HG02981 (cell line): ENCODE results near the gene KCNIP2.
"Not testable (repeated sequence)": the region's sequence is repeated elsewhere in the genome, so short reads cannot be mapped to it uniquely, and the experiment has no call there.

Experiments used
- ATAC-seq: cut with Tn5 transposase; IDR thresholded peaks from one replicate; pipeline ENCODE4 v1.9.1; 2021; ENCODE audit warnings: mild to moderate bottlenecking, moderate library complexity; ENCODE audit not compliant: unreplicated experiment

Gene KCNIP2

DNA sequence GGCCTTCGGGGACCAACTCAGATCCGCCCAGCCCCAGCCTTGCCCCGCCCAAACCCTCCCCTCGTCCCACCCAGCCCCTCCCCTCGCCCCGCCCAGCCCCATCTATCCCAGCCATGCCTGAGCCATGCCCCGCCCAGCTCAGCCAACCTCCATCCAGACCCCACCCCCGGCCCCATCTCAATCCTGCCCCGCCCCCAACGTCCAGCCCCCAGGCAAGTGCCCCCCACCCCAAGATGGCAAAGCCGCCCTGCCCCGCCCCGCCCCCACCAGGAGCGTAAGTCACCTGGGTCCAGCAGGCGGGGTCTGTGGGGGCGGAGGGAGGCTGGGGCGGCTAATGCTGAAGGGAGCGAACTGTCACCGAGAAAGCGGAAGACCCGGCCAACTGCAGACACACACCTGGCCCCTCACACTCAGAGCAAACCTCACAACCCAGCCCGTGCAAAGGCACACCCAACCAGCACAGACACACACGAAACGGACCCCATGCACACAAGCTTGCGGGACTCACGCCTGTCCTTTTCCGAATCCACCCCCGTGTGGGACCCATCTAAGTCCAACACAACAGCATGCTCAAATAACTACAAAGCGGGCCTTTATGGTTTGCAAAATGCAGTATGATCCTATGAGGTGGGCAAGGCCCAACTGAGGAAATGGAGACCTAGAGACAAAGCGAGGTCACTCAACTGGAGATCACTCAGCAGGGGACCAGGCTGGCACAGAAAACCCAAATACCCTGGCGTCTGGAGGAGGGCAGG lies 13.9 kb downstream of the KCNIP2 start:
- peak; percentile 28 for ATAC-seq

DNA sequence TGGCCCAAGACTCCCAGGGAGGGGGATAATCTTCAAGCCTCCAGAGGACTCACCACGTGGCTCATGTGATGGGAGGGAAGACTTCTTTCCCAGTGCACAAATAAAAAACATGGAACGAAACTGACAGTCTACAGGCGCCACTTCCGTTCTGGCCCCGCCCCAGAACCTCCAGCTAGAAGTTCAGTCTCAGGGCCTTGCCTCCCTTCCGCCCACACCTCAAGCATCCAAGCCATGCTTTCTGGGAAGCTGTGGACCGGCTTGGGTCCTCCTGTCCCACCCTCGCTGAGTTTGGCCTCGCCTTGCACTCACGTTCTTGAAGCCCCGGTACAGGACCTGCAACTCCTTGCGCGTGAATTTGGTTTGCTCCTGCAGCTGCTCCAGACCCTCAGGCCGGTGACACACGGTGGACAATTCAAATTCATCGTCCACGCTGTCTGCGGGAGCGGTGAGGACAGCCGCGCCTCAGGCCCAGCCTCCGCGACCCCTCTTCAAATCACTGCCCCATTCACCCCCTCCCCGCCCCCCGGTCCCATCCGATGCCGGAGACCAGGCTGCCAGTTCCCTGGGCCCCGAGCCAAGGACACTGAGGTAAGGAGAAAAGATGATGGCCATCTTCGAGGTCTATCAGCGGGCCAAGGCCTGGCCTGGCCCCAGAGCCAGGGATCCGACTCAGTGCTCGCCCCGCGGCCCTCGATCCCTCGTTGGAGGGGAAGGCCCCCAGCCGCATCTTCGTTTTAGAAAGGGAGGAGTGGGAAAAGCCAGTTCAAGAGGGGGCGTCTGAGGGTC lies 14.6 kb downstream of the KCNIP2 start:
- no peak for ATAC-seq

DNA sequence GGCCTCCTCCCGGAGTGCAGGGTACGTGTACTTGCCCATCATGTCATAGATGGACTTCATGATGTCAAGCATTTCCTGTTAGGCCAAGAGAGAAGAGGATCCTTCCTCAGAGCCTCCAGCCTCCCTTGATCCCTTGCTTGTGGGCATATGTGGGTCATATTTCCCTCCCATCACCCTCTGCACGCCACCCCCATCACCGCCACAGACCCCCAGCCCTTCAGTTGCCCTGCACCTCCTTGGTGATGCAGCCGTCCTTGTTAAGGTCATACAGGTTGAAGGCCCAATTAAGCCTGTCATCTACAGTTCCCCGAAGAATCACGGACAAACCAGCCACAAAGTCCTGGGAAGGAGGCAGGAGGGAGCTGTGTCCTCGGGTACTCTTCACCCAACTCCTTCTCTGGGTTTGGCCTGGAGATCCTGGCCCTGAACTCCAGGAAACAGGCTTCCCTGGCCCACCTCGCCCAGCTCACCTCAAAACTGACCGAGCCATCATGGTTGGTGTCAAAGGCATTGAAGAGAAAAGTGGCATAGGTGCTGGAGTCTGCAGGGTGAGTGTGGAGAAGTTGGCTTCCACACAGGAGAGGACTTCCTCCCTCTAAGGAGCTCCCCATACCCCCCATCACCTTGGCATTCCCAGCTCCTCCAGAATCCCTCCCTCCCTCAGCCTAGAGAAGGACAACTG lies 15.5 kb downstream of the KCNIP2 start:
- ATAC-seq, result no peak

DNA sequence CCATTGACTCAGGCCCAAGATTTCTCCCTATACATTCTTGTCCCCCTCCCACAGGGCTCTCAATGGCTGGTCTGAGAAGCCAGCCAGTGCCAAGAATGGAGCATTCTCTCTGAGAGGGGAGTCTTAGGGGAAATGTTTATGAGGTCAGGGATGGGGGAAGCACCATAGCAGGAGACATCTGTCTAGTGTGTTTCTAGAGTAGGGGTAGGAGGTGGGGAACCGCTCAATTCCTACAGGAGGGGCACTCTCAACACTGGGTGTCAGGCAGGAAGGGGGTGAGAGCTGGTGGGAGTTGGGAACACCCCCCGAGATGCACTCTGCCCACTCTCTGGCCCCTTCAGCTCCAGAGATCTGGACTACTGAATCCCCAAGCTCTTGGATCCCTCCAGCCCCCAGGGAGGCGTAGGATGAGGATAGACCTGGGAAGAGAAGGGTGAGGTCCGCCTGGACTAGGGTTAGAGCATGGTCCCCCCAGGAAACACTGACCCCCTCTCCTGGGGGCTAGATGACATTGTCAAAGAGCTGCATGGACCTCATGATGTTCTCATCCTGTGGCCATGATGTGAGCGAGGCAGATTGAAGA lies 16.7 kb downstream of the KCNIP2 start:
- ATAC-seq, result no peak

DNA sequence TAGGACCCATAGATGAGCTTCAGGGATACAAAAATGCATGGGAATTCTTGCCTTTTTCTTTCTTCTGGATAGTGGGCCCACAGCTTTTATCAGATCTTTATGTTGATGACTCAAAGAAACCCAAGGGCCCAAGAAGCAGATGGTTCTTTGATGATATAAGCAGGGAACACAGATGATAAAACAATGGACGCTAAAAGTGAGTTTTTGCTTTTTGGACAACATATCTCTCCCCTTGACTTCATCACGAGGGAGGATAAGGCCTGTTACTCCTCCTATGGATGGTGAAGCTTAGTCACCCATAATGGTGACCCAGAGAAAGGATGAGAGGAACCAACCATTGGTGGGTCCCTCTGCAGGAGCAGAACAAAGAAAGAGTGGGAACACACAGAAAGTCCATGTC lies 18.9 kb downstream of the KCNIP2 start:
- ATAC-seq, result no peak

DNA sequence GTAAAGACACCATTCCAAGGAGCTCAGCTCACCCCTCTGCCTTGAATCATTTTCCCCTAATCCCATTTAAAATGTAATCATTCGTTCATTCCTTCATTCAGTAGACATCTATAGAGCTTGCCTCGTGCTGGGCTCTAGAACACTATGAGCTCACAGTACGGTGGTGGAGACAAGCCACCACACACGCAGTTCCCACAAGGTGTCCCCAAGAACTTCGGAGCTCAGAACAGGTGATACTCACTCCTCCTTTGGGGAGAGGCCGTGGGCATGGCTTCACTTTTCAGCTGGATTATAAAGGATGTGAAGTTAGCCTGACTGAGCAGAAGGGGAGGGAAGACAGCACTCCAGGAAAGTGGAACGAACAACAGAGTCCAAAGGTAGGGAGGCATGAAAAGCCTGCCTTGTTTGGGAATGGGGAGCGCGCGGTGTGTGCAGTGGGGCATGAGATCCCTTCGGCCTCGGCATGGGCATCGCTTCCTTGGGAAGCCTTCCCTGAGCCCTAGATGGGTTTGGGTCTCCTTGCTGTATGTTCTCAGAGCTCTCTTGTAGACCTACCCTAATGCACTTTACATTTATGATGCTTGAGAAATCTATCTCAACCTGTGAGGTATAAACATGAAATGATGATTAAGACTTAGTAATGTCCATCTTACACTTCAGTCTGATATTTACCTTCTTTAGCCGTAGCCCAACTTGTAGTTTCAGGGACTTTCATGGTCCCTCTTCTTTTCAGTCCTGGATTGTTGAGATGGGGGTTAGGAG lies 24.5 kb downstream of the KCNIP2 start:
- ATAC-seq, result peak; percentile 17

DNA sequence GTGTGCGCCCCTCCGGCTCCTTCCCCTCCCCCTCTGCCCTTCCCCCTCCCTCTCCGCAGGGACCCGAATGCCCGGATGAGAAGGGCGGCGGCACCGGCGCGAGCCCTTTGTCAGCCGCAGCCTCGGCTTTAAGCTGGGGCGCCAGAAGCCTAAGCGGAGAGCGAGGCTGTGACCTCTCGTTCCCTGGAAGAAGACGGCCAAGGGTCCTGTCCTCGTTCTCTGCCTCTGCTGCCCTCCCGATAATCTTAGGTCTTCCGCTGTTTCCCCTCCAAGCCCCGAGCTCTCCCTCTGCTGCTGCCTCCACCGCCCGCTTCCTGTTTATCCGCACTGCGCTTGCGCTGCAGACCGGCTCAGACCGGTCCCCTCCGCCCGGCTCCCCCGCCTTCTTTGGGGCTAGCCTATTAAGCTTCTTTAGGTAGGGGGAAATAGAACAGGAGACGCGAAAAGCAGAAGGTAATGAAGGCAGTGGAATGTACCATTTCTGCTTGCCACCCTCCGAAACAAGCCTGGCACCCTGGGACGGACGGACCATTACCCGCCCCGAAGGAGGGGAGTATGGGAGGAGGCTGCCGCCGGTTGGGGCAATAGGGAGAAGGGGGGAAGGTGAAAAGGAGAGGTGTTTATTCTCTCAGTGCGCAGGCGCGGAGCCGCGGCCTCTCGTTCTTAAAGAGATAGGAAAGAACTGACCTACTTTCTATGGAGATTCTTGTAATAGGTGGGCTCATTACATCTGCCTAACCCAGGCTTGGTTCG lies 25.3 kb downstream of the KCNIP2 start, which contains the start of gene OGA:
Gene OGA (minus strand): TSS at position 326 of the 753 bp plus-strand sequence. CDS start 422 bp downstream, outside the sequence.
- ATAC-seq, result peak; percentile 86

DNA sequence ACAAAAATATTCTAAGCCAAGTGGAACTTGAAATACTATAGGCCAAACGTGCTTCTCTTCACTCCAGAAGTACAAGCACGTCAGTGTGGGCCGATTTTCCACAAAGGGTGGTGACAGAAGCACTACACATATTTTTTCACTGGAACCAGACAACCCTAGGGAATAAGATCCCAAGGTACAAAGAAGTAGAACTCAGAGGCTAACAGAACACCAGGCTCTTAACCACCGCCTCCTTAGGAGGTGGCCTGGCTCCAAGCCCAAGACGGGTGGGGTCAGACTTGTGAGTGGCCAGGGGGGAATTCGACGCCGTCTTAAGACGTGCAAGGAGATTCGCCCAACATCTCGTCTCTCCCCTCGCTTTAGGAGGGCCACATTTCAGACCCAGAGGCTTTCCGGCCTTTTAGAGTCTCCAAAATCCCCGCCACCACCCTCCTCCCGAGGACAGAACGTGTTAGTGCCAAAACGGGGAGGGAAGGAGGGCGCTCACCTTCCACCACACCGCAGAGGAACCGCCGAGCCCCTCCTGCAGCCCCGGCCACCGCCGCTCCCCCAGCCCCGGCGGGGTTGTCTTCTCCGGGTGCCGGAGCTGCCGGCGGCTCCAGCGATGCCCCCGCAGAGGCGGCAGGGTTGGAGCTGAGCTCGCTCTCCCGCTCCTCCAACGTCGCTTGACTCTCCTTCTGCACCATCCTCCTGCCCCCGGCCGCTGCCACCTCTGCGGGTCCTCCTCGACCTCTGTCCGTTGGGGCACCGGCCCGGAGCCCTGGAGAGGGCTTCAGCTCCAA lies 26.1 kb downstream of the KCNIP2 start:
- no peak for ATAC-seq

DNA sequence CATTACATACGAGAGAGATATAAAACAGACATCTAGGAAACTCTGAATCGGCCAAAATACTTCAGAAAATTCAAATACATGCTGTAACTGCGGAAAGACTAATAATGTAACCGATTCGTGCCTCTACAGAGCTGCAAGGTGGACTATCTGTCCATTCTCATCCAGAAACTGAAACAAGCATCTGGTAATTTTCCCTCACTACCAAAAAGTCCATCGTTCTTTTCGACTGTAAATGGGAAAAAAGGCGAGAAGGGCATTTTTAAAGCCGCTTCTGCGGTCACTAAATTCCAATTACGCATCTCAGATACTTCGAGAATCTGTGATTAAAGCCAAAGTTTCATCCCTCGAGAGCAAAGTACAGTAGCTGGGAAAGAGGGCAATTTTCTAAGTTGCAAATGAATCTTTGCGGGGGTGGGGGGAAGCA lies 26.7 kb downstream of the KCNIP2 start:
- ATAC-seq, result no peak

DNA sequence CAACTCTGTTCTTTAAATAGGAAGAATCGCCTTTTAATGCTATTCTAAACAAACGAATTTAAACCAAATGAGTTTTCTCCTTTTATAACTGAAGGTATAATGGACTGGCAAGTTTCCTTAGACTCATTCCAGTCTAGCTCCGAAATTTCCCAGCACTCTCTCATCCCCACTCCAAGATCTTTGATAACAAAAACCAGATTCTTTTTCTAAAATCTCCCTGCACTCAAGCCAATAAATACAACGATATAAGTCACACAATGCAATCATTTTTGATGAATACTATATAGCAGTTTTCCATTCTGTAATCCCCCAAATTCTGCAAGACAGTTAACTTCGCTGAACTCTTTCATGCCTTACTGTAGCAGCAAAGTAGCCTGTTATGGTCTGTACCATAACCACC lies 27.2 kb downstream of the KCNIP2 start:
- ATAC-seq, result no peak

DNA sequence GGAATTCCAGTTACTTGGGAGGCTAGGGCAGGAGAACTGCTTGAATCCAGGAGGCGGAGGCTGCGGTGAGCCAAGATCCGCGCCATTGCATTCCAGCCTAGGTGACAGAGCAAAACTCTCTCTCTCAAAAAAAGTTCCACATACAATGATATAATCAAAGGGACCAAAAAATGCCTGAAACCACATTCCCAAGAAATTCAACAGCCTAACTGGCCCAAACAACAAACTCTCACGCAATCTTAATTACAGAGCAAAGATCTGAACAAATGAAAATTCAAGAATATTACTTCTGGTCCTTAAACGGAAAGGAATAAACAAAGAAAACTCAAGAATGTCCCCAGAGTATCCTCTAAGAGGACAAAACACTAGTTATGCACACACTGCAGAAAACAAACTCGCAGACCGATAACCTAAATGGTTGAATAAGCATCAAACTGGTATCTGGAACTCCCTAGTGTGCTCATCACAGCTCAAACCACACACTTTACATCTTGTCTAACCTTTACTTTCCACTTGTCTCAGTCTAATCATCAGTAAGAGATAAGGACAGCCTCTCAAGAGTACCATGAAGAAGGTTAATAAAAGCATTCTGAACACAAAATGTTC lies 29.0 kb downstream of the KCNIP2 start:
- no peak for ATAC-seq

DNA sequence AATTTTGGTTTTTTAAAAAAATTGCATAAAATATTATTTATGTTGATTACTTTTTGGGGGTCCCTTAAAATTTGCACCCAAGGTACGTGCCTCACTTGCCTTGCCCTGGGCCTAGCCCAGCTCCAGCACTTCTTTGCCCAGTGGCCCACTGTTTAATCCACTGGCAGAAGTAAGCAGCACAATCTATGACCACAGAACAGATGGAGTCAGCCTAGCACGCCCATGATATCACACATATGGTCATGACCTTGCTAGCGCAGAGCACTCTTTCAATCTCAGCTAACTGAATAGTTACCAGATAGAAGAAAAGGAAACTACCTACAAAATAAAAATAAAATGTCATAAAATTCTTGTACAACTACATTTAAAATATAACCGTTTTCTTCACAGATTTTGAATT lies 31.0 kb downstream of the KCNIP2 start:
- ATAC-seq, result no peak

DNA sequence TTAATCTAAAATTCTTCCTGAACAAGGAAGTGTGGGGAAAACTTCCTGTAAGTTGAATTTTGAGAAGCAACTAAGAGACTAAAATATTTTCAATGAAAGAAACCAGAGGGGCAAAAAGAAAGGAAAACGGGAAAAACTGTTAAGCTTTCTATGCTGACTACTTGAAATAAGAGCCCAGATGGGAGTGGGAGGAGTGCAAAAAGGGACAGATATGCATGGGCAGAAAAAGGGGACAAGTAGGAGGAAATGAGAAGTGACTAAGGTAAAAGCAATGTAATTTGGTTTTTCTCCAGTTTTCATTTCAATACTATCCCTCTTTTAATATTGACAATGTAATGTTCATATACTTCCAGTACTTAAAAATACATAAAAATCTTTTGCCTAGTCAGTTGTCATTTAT lies 36.4 kb downstream of the KCNIP2 start:
- no peak for ATAC-seq

DNA sequence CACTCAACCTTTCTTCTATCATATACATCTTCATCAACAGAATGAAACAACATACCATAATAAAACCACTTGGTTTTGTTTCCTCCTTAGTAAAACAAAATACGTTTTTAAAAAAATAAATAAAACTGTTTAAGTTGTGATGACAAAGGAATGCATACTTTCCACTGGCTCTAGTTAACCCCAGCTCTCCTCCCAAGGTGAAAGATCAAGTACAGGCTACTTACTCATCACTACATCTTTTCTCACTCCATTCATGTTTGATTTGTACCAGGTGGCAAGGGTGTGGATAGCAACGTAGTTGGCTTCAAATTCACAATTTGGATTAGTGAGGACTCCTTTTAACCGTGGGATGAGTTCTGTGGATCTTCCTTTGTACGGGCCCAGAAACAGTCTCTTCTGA lies 40.1 kb downstream of the KCNIP2 start:
- no peak for ATAC-seq

DNA sequence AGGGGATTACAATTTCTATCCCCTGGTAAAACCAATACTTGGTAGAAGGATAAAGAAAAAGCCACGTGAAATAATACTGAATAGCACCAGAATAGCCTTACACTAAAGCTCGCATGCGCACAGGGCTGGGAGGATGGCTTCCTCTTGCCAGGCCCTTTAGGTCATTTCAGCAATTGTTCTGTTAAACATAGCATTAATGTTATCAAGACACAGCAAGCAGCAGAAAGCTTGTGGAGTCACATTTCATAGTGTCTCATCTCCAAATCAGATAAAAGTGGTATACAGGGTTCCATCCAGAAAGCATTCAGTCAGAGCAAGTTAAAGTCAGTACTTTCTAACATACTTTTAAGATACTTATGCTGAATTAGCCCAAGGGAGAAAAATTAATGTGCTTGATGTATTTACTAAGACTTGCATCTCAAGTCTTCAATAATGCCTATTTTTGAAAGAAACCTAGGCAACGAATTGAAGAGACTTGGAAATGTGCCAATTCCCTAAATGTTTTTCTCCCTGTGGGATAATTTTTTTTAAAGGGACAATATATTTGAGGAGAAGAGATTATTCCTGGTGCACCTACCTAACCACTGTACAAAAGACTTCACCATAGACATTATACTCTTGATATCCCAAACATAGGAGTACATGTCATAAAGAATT lies 46.1 kb downstream of the KCNIP2 start:
- ATAC-seq, result no peak

DNA sequence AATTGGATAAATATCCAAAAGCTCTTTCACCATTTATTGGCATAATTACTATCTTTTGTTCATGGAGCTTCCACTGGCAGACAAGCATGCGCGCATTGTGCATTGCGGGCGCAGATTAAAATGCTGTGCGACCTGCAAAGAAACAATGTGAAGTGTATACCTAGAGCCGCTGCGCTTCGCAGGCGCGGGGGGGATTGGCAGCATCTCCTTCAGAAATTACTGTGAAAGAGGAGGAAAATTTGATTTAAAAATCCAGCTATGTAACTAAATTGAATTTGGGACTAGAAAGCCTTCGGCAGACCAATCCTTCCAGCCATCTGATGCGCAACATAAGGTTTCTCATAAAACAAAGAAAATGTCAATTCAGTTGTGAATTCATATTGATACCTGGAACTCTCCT lies 50.1 kb downstream of the KCNIP2 start:
- ATAC-seq, result no peak

DNA sequence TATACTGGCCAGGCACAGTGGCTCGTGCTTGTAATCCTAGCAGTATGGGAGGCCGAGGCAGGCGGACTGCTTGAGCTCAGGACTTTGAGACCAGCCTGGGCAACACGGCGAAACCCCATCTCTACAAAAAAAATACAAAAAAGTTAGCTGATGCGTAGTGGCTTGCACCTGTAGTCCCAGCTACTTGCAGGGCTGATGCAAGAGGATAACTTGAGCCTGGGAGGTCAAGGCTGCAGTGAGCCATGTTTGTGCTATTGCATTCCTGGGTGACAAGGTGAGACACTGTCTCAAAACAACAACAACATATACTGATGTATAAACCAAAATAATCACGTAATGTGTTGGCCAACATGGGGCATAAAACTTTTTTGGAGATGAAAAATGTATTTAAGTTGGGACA lies 53.9 kb downstream of the KCNIP2 start:
- no peak for ATAC-seq

DNA sequence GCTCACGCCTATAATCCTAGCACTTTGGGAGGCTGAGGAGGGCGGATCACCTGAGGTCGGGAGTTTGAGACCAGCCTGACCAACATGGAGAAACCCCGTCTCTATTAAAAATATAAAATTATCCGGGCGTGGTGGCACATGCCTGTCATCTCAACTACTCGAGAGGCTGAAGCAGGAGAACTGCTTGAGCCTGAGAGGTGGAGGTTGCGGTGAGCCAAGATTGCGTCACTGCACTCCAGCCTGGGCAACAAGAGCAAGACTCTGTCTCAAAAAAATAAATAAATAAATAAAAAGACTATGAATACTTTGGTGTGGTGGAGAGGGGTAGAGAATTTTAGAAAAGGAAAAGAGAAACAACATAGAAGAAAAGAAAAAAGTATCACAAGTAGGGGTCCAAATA lies 54.4 kb downstream of the KCNIP2 start:
- not testable (repeated sequence) for ATAC-seq
